HCT116 (cell line): ENCODE data around the gene GEMIN2.

ENCODE experiments used
- CBX3 ChIP-seq: IDR thresholded peaks from 2 replicates; pipeline ENCODE4 v1.6.1; 2012; ENCODE audit warnings: low read depth
- ELF1 ChIP-seq: IDR thresholded peaks from 2 replicates; pipeline ENCODE4 v1.6.1; 2012; ENCODE audit warnings: low read depth, borderline replicate concordance
- EZH2 ChIP-seq: fragments of 200-600 bp; sonication (generic); IDR thresholded peaks from 2 replicates; pipeline ENCODE4 v1.6.1; 2017; ENCODE audit warnings: antibody characterized with exemption, mixed run types
- MAX ChIP-seq: IDR thresholded peaks from 2 replicates; pipeline ENCODE4 v1.6.1; 2012
- POLR2A ChIP-seq: IDR thresholded peaks from 2 replicates; pipeline ENCODE4 v1.7.0; 2011; ENCODE audit warnings: borderline replicate concordance; ENCODE audit not compliant: insufficient read depth, insufficient read length; ENCODE audit errors: extremely low read depth
- RAD21 ChIP-seq: IDR thresholded peaks from 2 replicates; pipeline ENCODE4 v1.6.1; 2012; ENCODE audit warnings: low read depth, mild to moderate bottlenecking
- TCF7L2 ChIP-seq: IDR thresholded peaks from 2 replicates; pipeline ENCODE4 v1.7.0; 2011; ENCODE audit warnings: borderline replicate concordance, inconsistent platforms; ENCODE audit not compliant: insufficient read depth, insufficient read length; ENCODE audit errors: extremely low read depth
- YY1 ChIP-seq: IDR thresholded peaks from 2 replicates; pipeline ENCODE4 v1.6.1; 2011; ENCODE audit warnings: low read length, low read depth, moderate library complexity, mild to moderate bottlenecking; ENCODE audit not compliant: insufficient replicate concordance; ENCODE audit errors: extremely low read depth
- TF ChIP-seq, protein P1 (sequence below), 3 experiments: fragments of 200-600 bp in 1 of 3; sonication (generic) in 1 of 3; IDR thresholded peaks in 2 of 3; conservative IDR thresholded peaks in 1 of 3; 2 replicates each; pipeline ENCODE4 v1.5.1; 2012 to 2017; ENCODE audit warnings: low read depth in 2 of 3, low read length in 2 of 3, antibody characterized with exemption in 1 of 3, borderline replicate concordance in 1 of 3, control low read depth in 1 of 3, mild to moderate bottlenecking in 1 of 3, mixed read lengths in 1 of 3, mixed run types in 1 of 3, moderate library complexity in 1 of 3; ENCODE audit not compliant: insufficient read depth in 1 of 3

DNA sequence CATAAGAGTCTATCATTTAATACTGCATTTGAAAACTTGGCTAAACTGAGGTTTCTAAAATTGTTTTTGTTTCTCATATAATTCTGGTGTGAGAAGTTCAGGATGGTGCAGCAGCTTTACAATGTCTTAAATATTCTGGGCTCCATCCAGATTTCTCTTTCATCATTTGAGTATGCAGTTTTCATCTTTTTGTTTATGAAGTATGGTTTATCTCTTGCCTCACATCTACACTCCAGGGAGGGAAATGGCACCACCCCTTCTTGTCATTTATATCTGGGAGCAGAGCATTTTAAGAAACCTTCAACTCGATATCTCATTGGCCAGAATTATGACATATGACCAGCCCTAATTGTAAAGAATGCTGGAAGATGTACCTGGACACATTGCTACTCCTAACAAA, 24.3 kb downstream of the GEMIN2 start:
- TF ChIP-seq, protein P1, sequence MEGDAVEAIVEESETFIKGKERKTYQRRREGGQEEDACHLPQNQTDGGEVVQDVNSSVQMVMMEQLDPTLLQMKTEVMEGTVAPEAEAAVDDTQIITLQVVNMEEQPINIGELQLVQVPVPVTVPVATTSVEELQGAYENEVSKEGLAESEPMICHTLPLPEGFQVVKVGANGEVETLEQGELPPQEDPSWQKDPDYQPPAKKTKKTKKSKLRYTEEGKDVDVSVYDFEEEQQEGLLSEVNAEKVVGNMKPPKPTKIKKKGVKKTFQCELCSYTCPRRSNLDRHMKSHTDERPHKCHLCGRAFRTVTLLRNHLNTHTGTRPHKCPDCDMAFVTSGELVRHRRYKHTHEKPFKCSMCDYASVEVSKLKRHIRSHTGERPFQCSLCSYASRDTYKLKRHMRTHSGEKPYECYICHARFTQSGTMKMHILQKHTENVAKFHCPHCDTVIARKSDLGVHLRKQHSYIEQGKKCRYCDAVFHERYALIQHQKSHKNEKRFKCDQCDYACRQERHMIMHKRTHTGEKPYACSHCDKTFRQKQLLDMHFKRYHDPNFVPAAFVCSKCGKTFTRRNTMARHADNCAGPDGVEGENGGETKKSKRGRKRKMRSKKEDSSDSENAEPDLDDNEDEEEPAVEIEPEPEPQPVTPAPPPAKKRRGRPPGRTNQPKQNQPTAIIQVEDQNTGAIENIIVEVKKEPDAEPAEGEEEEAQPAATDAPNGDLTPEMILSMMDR (IDR thresholded peaks at IDR 0.05 in 2 of 3, conservative IDR thresholded peaks at IDR 0.05 in 1 of 3; ENCODE audit: borderline replicate concordance in 1 of 3, insufficient read depth in 1 of 3, low read depth in 2 of 3, low read length in 2 of 3), result no peak
- TF ChIP-seq MAX (no peak), POLR2A (no peak), RAD21 (no peak), CBX3 (no peak), YY1 (no peak), EZH2 (no peak), TCF7L2 (no peak), ELF1 (no peak)
